Epidermal melanocyte (primary cell): ENCODE data around the gene MYO9B.
"Not testable (repeated sequence)": the region's sequence is repeated elsewhere in the genome, so short reads cannot be mapped to it uniquely, and the experiment has no call there.

ENCODE experiments used
- DNase-seq: peaks from one replicate; pipeline ENCODE4 v3.0.0; 2011; ENCODE audit warnings: low spot score; ENCODE audit not compliant: insufficient read length

Gene MYO9B

DNA sequence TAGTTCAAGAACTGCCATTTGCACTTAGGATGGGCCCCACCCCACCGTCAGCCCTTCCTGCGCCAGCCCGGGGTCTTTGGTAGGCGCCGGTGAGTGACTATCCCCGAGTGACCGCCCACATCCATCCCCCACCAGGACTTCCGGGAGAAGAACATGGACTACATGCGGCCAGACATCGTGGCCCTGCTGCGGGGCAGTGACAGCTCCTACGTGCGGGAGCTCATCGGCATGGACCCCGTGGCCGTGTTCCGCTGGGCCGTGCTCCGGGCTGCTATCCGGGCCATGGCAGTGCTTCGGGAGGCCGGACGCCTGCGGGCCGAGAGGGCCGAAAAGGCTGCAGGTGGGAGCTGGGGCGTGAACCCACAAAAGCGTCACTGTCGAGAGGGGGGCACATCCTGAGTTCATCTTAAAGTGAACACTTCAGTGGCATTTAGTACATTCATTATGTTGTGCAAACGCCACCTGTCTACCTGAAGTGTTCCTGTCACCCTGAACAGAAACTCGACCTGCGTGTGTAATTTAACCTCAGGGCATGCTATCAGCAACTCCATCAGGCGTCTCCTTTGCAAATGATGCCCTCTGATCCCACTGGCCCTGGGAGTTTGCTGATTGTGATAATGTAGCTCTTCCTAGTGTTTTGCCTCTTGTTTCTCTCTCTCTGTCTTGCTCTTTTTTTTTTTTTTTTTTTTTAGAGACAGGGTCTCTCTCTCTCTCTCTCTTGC lies 97.2 kb downstream of the MYO9B start:
- DNase-seq: no peak

DNA sequence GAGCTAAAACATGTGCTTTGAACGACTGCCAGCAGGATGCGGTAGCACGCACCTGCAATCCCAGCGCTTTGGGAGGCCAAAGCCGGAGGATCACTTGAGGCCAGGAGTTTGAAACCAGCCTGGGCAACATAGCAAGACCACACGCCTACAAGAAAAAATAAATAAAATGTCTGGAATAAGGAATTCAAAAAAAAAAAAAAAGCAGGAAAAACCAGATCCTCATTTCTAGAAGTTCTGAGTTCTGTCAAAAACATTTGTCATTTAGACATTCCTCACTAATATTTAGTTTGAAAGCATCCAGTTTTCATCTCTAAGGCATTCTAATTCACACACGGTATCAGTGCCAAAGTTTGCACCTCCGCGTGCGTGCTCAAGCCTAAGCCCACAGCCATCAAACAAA lies 102.7 kb downstream of the MYO9B start:
- no peak for DNase-seq

GRCh38 chr19:17180997-17181702 lies 105.6 kb downstream of the MYO9B start:
- no peak for DNase-seq

- DNase-seq: no peak
Observed at GRCh38 chr19:17183271-17183761, 107.7 kb downstream of the MYO9B start.

GRCh38 chr19:17183858-17184321 lies 108.3 kb downstream of the MYO9B start:
- DNase-seq: no peak

DNA sequence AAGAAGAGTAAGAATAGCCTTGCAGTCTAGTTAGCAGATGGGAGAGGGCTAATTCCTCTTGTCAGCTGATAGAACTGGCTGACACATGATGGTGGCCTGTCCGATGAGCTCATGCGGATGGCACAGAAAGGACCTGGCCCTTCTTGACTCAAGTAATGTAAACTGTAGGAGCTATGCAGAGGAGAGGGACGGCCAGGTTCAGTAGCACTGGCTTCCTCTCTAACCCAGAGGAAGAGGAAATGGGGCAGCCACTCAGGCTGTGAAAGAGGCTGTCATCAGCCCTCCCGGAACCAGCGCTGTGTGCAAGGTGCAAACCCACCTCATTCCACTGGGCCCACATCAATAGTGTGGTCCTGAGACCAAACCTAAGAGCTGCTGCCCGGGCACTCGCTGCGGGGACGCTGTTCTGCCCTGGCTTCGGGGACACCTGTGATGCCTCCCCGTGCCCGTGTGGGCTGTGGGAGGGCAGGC lies 108.8 kb downstream of the MYO9B start:
- DNase-seq: no peak

DNA sequence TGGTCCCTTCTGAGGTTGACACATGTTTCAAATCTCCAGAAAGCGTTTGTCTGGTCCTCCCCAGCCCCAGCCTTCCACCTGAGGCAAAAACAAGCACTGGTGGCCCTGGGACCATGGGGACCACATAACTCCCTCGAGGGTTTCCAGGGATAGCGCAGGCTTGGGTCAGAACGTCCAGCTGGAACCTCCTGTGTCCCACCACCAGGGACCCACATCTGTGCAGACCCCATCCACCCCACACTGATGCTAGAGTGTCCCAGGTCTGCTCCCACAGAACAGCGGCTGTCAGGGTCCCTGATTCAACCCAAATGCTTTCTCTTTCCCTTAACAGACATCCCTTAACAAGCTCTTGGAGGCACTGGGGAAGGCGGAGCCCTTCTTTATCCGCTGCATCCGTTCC lies 110.0 kb downstream of the MYO9B start:
- DNase-seq: no peak

DNA sequence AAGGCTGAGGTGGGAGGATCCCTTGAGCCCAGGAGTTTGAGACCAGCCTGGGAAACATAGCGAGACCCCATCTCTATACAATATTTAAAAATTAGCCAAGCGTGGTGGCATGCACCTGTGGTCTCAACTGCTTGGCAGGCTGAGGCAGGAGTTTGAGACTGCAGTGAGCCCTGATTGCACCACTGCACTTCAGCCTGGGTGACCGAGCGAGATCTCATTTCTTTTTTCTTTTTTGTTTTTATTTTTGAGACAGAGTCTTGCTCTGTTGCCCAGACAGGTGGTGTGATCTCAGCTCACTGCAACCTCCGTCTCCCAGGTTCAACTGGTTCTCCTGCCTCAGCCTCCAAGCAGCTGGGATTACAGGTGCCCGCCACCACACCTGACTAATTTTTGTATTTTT lies 116.2 kb downstream of the MYO9B start:
- not testable (repeated sequence) for DNase-seq

DNA sequence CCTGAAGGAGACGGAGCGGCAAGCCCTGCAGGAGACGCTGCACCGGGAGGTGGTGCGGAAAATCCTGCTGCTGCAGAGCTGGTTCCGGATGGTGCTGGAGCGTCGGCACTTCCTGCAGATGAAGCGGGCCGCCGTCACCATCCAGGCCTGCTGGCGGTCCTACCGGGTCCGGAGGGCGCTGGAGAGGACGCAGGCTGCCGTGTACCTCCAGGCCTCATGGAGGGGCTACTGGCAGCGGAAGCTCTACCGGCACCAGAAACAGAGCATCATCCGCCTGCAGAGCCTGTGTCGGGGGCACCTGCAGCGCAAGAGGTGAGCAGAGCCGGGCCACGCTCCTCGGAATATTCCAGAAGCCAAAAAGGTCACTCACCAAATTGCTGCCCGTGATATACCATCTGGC lies 117.2 kb downstream of the MYO9B start:
- no peak for DNase-seq

- DNase-seq: no peak
Observed at GRCh38 chr19:17194608-17195007, 119.0 kb downstream of the MYO9B start.

DNA sequence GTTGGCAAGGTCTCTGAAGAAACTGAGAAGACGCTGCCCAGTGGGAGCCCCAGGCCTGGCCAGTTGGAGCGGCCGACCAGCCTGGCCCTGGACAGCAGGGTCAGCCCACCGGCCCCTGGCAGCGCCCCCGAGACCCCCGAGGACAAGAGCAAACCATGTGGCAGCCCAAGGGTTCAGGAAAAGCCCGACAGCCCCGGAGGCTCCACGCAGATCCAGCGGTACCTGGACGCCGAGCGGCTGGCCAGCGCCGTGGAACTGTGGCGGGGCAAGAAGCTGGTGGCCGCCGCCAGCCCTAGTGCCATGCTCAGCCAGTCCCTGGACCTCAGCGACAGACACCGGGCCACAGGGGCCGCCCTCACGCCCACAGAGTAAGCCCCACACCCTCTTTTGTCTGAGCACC lies 119.5 kb downstream of the MYO9B start:
- no peak for DNase-seq

DNA sequence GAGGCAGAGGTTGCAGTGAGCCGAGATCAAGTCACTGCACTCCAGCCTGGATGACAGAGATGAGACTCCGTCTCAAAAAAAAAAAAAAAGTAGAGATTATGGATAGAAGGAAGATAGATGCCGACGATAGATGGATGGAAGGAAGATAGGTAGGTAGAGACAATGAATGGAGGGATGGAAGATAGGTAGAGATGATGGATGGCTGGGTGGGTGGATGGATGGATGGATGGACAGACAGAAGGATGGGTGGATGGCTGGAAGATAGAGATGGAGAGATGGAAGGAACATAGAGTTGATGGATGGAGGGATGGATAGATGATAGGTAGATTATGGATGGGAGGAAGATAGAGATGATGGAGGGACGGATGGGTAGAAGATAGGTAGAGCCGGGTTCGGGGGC lies 121.0 kb downstream of the MYO9B start:
- DNase-seq: no peak

GRCh38 chr19:17197666-17198065 lies 122.1 kb downstream of the MYO9B start:
- DNase-seq: no peak

DNA sequence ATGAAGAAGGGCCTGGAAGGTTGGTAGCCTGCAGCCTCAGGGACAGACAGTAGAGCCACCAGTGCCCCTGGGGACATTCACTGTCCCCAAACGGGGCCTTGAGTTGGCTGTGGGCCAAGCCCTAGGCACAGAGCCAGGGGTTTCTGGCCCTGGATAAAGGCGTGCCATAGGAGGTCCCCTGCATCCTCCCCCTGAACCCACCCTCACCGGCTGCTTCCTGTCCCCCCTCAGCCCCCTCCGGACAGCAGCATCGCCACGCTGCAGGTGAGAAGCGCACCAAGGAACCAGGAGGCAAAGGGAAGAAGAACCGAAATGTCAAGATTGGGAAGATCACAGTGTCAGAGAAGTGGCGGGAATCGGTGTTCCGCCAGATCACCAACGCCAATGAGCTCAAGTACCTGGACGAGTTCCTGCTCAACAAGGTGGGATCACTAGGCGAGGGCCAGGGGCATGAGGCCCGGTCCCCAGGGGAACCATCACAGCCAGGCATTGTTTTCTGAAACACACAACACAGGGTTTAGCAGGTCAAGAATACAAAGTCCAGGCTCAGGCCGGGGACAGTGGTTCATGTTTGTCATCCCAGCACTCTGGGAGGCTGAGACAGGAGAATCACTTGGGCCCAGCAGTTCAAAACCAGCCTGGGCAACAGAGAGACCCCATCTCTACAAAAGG lies 125.0 kb downstream of the MYO9B start:
- DNase-seq: no peak

- no peak for DNase-seq
Observed at GRCh38 chr19:17202249-17202648, 126.7 kb downstream of the MYO9B start.

DNA sequence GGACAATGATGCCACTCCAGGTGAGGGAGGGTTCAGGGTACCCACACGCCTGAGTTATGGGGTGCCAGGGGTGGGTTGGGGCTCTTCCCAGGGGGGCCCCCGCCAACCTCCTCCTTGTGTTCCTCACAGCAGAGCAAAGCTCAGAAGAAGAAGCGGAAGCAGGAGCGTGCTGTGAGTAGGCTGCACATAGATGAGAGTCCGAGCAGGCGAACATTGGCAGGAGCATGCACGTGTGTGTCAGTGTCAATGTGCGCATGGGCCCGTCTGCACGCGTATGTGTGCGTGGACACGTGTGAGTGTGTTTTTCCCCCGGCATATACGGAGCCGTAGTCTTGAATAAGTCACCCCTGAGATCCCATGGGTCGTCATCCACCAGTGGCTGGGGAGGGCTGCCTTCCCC lies 127.1 kb downstream of the MYO9B start:
- no peak for DNase-seq

- DNase-seq: no peak
Observed at GRCh38 chr19:17205237-17206140, 129.9 kb downstream of the MYO9B start.

- DNase-seq: no peak
Observed at GRCh38 chr19:17206736-17207581, 131.4 kb downstream of the MYO9B start.

DNA sequence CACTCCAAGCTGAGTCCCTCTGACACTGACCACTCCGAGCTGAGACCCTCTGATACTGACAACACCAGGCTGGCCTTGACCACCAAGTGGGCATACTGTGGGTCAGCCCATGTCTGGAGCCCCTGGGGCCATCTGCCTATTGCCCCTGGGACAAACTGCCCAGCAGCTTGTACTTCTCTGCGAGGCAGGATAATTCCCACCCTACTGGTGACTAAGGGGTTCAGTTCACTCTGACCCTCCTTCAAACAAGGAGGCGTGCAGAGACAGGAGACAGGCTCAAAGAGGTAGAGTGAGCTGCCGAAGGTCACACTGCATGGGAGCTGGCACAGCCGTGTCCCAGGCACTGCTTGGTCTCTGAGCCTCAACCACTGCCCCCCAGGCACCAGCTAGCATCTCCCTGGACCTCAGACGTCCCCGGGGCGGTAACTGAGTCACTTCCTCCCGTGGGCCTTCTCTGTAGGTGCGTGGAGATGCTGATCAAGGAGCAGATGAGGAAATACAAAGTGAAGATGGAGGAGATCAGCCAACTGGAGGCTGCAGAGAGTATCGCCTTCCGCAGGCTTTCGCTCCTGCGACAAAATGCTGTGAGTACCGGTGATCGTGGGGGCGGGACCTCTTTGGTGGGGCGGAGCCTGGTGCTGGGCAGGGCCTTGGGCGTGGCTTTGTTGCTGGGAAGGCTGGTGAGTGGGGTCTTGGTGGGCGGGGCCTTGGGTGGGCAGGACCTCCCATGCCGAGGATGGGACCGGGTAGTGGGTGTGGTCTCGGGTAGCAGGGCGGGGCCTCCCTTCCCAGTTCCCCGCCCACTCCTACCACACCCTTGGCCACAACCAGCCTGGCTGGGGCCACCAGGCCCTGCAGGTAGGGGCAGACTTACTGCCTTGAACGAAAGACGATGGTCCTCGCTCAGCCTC lies 133.8 kb downstream of the MYO9B start:
- DNase-seq: no peak
